H1 (cell line): Measurements from ENCODE around the gene CALHM3. TPM values are rescaled to one million over a fixed set of nuclear protein-coding genes. Genes with fewer than 3 reads are reported as not detected.

Experiments
- CTCF ChIA-PET: fragments of 300-600 bp; sonication (Branson Sonifier 250); formaldehyde crosslinking; loops from one replicate; lab custom pipeline; 2021; ENCODE audit not compliant: partially characterized antibody; lab: Charles Lee
- POLR2A ChIA-PET: fragments of 300-600 bp; sonication (Branson Sonifier 250); formaldehyde crosslinking; loops from one replicate; lab custom pipeline; 2021; ENCODE audit warnings: inconsistent platforms; ENCODE audit not compliant: partially characterized antibody; lab: Charles Lee
- DNase-seq, 2 experiments: peaks; one replicate each; pipeline versions ENCODE4 v3.0.0 to v3.0.0-alpha.2; 2010 to 2022; ENCODE audit warnings: low spot score in 2 of 2, low read depth in 1 of 2, mixed read lengths in 1 of 2
- FAIRE-seq: peaks from 2 replicates; lab custom pipeline; 2011; peaks lifted over from hg19 to GRCh38; lab: Jason Lieb, UNC
- H2AFZ ChIP-seq: 2 replicates; pipeline ENCODE4 v1.8.1; 2012; ENCODE audit warnings: low read length, inconsistent platforms
- H2AK5ac ChIP-seq: 2 replicates; pipeline ENCODE4 v1.6.1; 2013; ENCODE audit warnings: low read depth, low read length
- H2BK120ac ChIP-seq: replicated peaks from 2 replicates; pipeline ENCODE3; 2013; ENCODE audit warnings: low read depth, low read length, inconsistent platforms
- H2BK12ac ChIP-seq: 2 replicates; pipeline ENCODE4 v1.6.1; 2013; ENCODE audit warnings: low read depth, low read length
- H2BK15ac ChIP-seq: 2 replicates; pipeline ENCODE4 v1.6.1; 2013; ENCODE audit warnings: low read length
- H2BK20ac ChIP-seq: 2 replicates; pipeline ENCODE4 v1.6.1; 2013; ENCODE audit warnings: low read length
- H2BK5ac ChIP-seq: 2 replicates; pipeline ENCODE4 v1.6.1; 2013; ENCODE audit warnings: low read depth, low read length
- H3K14ac ChIP-seq: 2 replicates; pipeline ENCODE4 v1.6.1; 2013; ENCODE audit warnings: inconsistent platforms; ENCODE audit not compliant: insufficient read length
- H3K18ac ChIP-seq: 2 replicates; pipeline ENCODE4 v1.6.1; 2013; ENCODE audit warnings: low read length; ENCODE audit errors: extremely low read depth
- H3K23ac ChIP-seq: 2 replicates; pipeline ENCODE4 v1.6.1; 2013; ENCODE audit warnings: inconsistent platforms; ENCODE audit not compliant: insufficient read length
- H3K23me2 ChIP-seq: 2 replicates; pipeline ENCODE4 v1.6.1; 2013; ENCODE audit warnings: low read depth, low read length
- H3K27ac ChIP-seq: 2 replicates; pipeline ENCODE4 v1.6.1; 2011; ENCODE audit warnings: low read depth, low read length, inconsistent platforms
- H3K27me3 ChIP-seq, 4 experiments: replicated peaks in 1 of 4; 1 replicate in 1 of 4; 2 replicates in 3 of 4; pipeline versions ENCODE4 v1.6.1 to v1.8.1; 2011 to 2013; ENCODE audit warnings: low read length in 3 of 4, mild to moderate bottlenecking in 3 of 4, inconsistent platforms in 2 of 4, mixed read lengths in 2 of 4, moderate library complexity in 1 of 4; ENCODE audit not compliant: control insufficient read depth in 3 of 4, insufficient read depth in 3 of 4; ENCODE audit errors: extremely low read depth in 1 of 4
- H3K36me3 ChIP-seq, 4 experiments: 2 replicates each; pipeline versions ENCODE4 v1.6.1 to v1.8.1; 2011 to 2013; ENCODE audit warnings: mild to moderate bottlenecking in 4 of 4, low read length in 3 of 4, moderate library complexity in 2 of 4, control low read depth in 1 of 4, inconsistent platforms in 1 of 4; ENCODE audit not compliant: insufficient read depth in 4 of 4, control insufficient read depth in 2 of 4
- H3K4ac ChIP-seq: replicated peaks from 2 replicates; pipeline ENCODE3; 2013; ENCODE audit warnings: low read length, low read depth, mixed read lengths, inconsistent platforms; ENCODE audit not compliant: insufficient read length
- H3K4me1 ChIP-seq, 4 experiments: replicated peaks in 1 of 4; 1 replicate in 1 of 4; 2 replicates in 3 of 4; pipeline versions ENCODE4 v1.6.1 to v1.8.1; 2011 to 2013; ENCODE audit warnings: low read length in 3 of 4, inconsistent platforms in 2 of 4, mixed read lengths in 1 of 4; ENCODE audit not compliant: insufficient read depth in 4 of 4, control insufficient read depth in 3 of 4
- H3K4me2 ChIP-seq, 2 experiments: 2 replicates each; pipeline versions ENCODE4 v1.6.1 to v1.8.1; 2011 to 2013; ENCODE audit warnings: low read depth in 2 of 2, low read length in 2 of 2, control low read depth in 1 of 2, inconsistent platforms in 1 of 2, mild to moderate bottlenecking in 1 of 2; ENCODE audit not compliant: insufficient read depth in 1 of 2
- H3K4me3 ChIP-seq, 4 experiments: fragments of 200-600, 300-600 bp in 1 of 4; sonication (generic), shearing (Covaris generic), sonication (Bioruptor Twin) in 1 of 4; 2 replicates each; pipeline versions ENCODE4 v1.5.1 to v1.8.1; 2011 to 2016; ENCODE audit warnings: low read length in 4 of 4, low read depth in 3 of 4, control low read depth in 2 of 4, inconsistent platforms in 2 of 4, mild to moderate bottlenecking in 2 of 4, mixed read lengths in 1 of 4, moderate library complexity in 1 of 4; ENCODE audit not compliant: insufficient read depth in 2 of 4; ENCODE audit errors: extremely low read depth in 1 of 4
- H3K56ac ChIP-seq: replicated peaks from 2 replicates; pipeline ENCODE3; 2013; ENCODE audit warnings: low read depth, mild to moderate bottlenecking, mixed read lengths, low read length, inconsistent platforms; ENCODE audit not compliant: insufficient read length
- H3K79me1 ChIP-seq: 2 replicates; pipeline ENCODE4 v1.6.1; 2013; ENCODE audit warnings: low read depth, low read length, control low read depth
- H3K79me2 ChIP-seq, 2 experiments: 2 replicates each; pipeline versions ENCODE4 v1.6.1 to v1.8.1; 2012 to 2013; ENCODE audit warnings: low read length in 2 of 2, mild to moderate bottlenecking in 2 of 2, inconsistent platforms in 1 of 2; ENCODE audit not compliant: insufficient read depth in 2 of 2, control insufficient read depth in 1 of 2
- H3K9ac ChIP-seq, 4 experiments: replicated peaks in 1 of 4; 1 replicate in 1 of 4; 2 replicates in 3 of 4; pipeline versions ENCODE4 v1.6.1 to v1.8.1; 2011 to 2013; ENCODE audit warnings: low read depth in 3 of 4, low read length in 3 of 4, control low read depth in 2 of 4, mild to moderate bottlenecking in 2 of 4, moderate library complexity in 2 of 4, inconsistent platforms in 1 of 4; ENCODE audit errors: extremely low read depth in 1 of 4
- H3K9me3 ChIP-seq, 2 experiments: 2 replicates each; pipeline versions ENCODE4 v1.6.1 to v1.8.1; 2012 to 2013; ENCODE audit warnings: mild to moderate bottlenecking in 2 of 2, moderate library complexity in 2 of 2, control low read depth in 1 of 2, inconsistent platforms in 1 of 2, low read depth in 1 of 2, low read length in 1 of 2, mixed read lengths in 1 of 2; ENCODE audit not compliant: insufficient read depth in 2 of 2
- H4K20me1 ChIP-seq, 2 experiments: replicated peaks in 1 of 2; 2 replicates each; pipeline versions ENCODE3 to v1.8.1; 2011 to 2013; ENCODE audit warnings: inconsistent platforms in 2 of 2, low read length in 2 of 2, mild to moderate bottlenecking in 1 of 2; ENCODE audit not compliant: insufficient read depth in 2 of 2, control insufficient read depth in 1 of 2
- H4K5ac ChIP-seq: 2 replicates; pipeline ENCODE4 v1.6.1; 2013; ENCODE audit warnings: low read length, low read depth, mixed read lengths, inconsistent platforms; ENCODE audit not compliant: insufficient read length
- H4K8ac ChIP-seq: 2 replicates; pipeline ENCODE4 v1.8.0; 2013; ENCODE audit warnings: mild to moderate bottlenecking, moderate library complexity, low read length, inconsistent platforms; ENCODE audit not compliant: insufficient read depth; ENCODE audit errors: extremely low read depth
- H4K91ac ChIP-seq: replicated peaks from 2 replicates; pipeline ENCODE3; 2013; ENCODE audit warnings: low read length, mixed read lengths, inconsistent platforms; ENCODE audit not compliant: insufficient read length
- CBX8 ChIP-seq: fragments of 300-800, 300-1000 bp; sonication (generic); IDR thresholded peaks from 2 replicates; pipeline ENCODE4 v1.7.1; 2016; ENCODE audit warnings: low read depth, low read length, borderline replicate concordance
- GTF2F1 ChIP-seq: IDR thresholded peaks from 2 replicates; pipeline ENCODE4 v1.6.1; 2012; ENCODE audit warnings: low read depth, low read length, improper control_type of control experiment, borderline replicate concordance
- HDAC6 ChIP-seq: IDR thresholded peaks from one replicate; pipeline ENCODE4 v1.7.1; 2012; ENCODE audit warnings: low read depth, mild to moderate bottlenecking, inconsistent platforms, low read length, moderate library complexity
- KDM4A ChIP-seq: IDR thresholded peaks from one replicate; pipeline ENCODE4 v1.7.1; 2012; ENCODE audit warnings: low read depth, mild to moderate bottlenecking, moderate library complexity, low read length, inconsistent platforms; ENCODE audit not compliant: severe bottlenecking
- MAX ChIP-seq: IDR thresholded peaks from 2 replicates; pipeline ENCODE4 v1.6.1; 2012; ENCODE audit warnings: inconsistent platforms
- SIN3A ChIP-seq, 2 experiments: IDR thresholded peaks in 1 of 2; conservative IDR thresholded peaks in 1 of 2; 2 replicates each; pipeline ENCODE4 v1.6.1; 2011 to 2012; ENCODE audit warnings: low read length in 2 of 2, improper control_type of control experiment in 1 of 2, low read depth in 1 of 2, mild to moderate bottlenecking in 1 of 2
- TAF7 ChIP-seq: optimal IDR thresholded peaks from 2 replicates; pipeline ENCODE3; 2011; ENCODE audit warnings: low read depth, mild to moderate bottlenecking, inconsistent platforms, low read length, moderate library complexity, borderline replicate concordance
- WGBS, 2 experiments: shearing (Covaris generic) in 1 of 2; methylation state at CpG; one replicate each; pipeline versions ENCODE4 v1.1.6 to v1.1.7; 2013 to 2015; ENCODE audit warnings: low lambda C conversion rate in 2 of 2, mixed read lengths in 2 of 2, inconsistent platforms in 1 of 2, low coverage in 1 of 2, missing lambda C conversion rate in 1 of 2; ENCODE audit not compliant: insufficient replicate concordance in 2 of 2, insufficient coverage in 1 of 2, insufficient read length in 1 of 2; ENCODE audit errors: extremely low coverage in 1 of 2, missing lambda C conversion rate in 1 of 2; 5-methylcytosine and 5-hydroxymethylcytosine counted together
- polyA plus RNA-seq, 7 experiments: library from polyadenylated mRNA; depleted of rRNA in 3 of 7; stranded (reverse) in 5 of 7; unstranded in 2 of 7; fragments of >200 nt in 5 of 7; fragments of 200-250 nt in 2 of 7; gene quantifications; 1 replicate in 5 of 7; 2 replicates in 1 of 7; 4 replicates in 1 of 7; pipeline versions ENCODE4 v1.2.1 to v1.2.3, GENCODE V29; 2011 to 2013; ENCODE audit warnings: missing spikeins in 2 of 7, mixed read lengths in 2 of 7
- total RNA-seq: library from RNA; stranded (reverse); fragmentation: NEBNext Ultra II Directional; extraction: Animal tissue kit (Norgen Biotek cat#: 25700); gene quantifications from 2 replicates; pipeline ENCODE4 v1.2.1, GENCODE V29; 2021

The CALHM3 gene
- total and polyA plus RNA-seq, 2 of the 8 experiments (the other 6 are each of a cell fraction or from before 2014, with no cell fraction given): 0.17 to 0.60 TPM

- no peak overlapping the region for H2BK5ac ChIP-seq
- FAIRE-seq: no peak
These were observed 11.9 kb upstream of the CALHM3 start for GRCh38 chr10:103490986-103491314.

More at GRCh38 chr10:103490986-103491314, 11.9 kb upstream of the CALHM3 start:
- no peak overlapping the region for H3K56ac ChIP-seq
- DNase-seq: no peak
- no peak overlapping the region for H2BK12ac ChIP-seq
- ChIA-PET CTCF (interaction anchor here (0.8 to 4.6 kb wide), 13 partner anchors 8 to 108 kb away, joined by 3 to 20 read pairs (median 4); no protein-coding TSS in a partner anchor), POLR2A (no interaction called here)
- H3K4me2 ChIP-seq: no peak overlapping the region
- no peaks in the 10 kb centered on the region for H3K79me2 ChIP-seq
- H3K36me3 ChIP-seq: no peaks in the 10 kb centered on the region
- peaks cover 11% of the 10 kb centered on the region for H3K23me2 ChIP-seq
- H3K4ac ChIP-seq: no peak overlapping the region
- H4K8ac ChIP-seq: no peak overlapping the region
- no peak overlapping the region for H3K4me3 ChIP-seq
- no peak overlapping the region for H2BK20ac ChIP-seq
- WGBS, 2 experiments: 79% methylated on average over 1 of the region's 1 CpG; no CpG with 5 or more reads in 1 of the 2 experiments
- no peak overlapping the region for H2BK120ac ChIP-seq
- H3K18ac ChIP-seq: no peak overlapping the region
- no peak overlapping the region for H2AFZ ChIP-seq
- no peaks in the 10 kb centered on the region for H3K79me1 ChIP-seq
- no peak overlapping the region for H4K91ac ChIP-seq
- no peaks in the 10 kb centered on the region for H4K20me1 ChIP-seq
- no peak overlapping the region for H2BK15ac ChIP-seq
- no peak overlapping the region for H3K14ac ChIP-seq
- H3K4me1 ChIP-seq: peaks cover 0 to 4% (median 3%) of the 10 kb centered on the region in 4 experiments; a peak in 5 of 7 replicates
- TF ChIP-seq SIN3A (conservative IDR thresholded peaks at IDR 0.05 in 1 of 2, IDR thresholded peaks at IDR 0.05 in 1 of 2; ENCODE audit: low read depth in 1 of 2, low read length in 2 of 2) (no peak), GTF2F1 (no peak), KDM4A (no peak), MAX (no peak), HDAC6 (no peak), TAF7 (no peak), CBX8 (no peak)
- H4K5ac ChIP-seq: no peak overlapping the region
- H3K9ac ChIP-seq: no peak overlapping the region
- peaks cover 8 to 36% (median 28%) of the 10 kb centered on the region in 4 experiments for H3K27me3 ChIP-seq
- no peak overlapping the region for H2AK5ac ChIP-seq
- no peaks in the 10 kb centered on the region for H3K9me3 ChIP-seq
- no peak overlapping the region for H3K23ac ChIP-seq
- H3K27ac ChIP-seq: no peak overlapping the region
